Skeletal muscle satellite cell (primary cell): ENCODE measurements around the gene RPL37A.

Experiments
- H3K27me3 ChIP-seq: 2 replicates; pipeline ENCODE4 v1.7.0; 2013; ENCODE audit warnings: low read length; ENCODE audit not compliant: control insufficient read depth, insufficient read depth
- H3K36me3 ChIP-seq: 2 replicates; pipeline ENCODE4 v1.7.0; 2013; ENCODE audit warnings: mild to moderate bottlenecking, control low read depth, low read length; ENCODE audit not compliant: insufficient read depth
- H3K4me1 ChIP-seq: 2 replicates; pipeline ENCODE4 v1.7.0; 2013; ENCODE audit warnings: low read length; ENCODE audit not compliant: control insufficient read depth, insufficient read depth
- H3K4me2 ChIP-seq: 2 replicates; pipeline ENCODE4 v1.7.0; 2013; ENCODE audit warnings: mild to moderate bottlenecking, low read length
- H3K4me3 ChIP-seq: 2 replicates; pipeline ENCODE4 v1.7.0; 2013; ENCODE audit warnings: low read length
- H3K9ac ChIP-seq: 2 replicates; pipeline ENCODE4 v1.7.0; 2013; ENCODE audit warnings: mild to moderate bottlenecking, low read depth, low read length, moderate library complexity
- H3K9me3 ChIP-seq: replicated peaks from 2 replicates; pipeline ENCODE4 v1.7.0; 2013; ENCODE audit warnings: mild to moderate bottlenecking, control low read depth, low read length

The RPL37A gene

DNA sequence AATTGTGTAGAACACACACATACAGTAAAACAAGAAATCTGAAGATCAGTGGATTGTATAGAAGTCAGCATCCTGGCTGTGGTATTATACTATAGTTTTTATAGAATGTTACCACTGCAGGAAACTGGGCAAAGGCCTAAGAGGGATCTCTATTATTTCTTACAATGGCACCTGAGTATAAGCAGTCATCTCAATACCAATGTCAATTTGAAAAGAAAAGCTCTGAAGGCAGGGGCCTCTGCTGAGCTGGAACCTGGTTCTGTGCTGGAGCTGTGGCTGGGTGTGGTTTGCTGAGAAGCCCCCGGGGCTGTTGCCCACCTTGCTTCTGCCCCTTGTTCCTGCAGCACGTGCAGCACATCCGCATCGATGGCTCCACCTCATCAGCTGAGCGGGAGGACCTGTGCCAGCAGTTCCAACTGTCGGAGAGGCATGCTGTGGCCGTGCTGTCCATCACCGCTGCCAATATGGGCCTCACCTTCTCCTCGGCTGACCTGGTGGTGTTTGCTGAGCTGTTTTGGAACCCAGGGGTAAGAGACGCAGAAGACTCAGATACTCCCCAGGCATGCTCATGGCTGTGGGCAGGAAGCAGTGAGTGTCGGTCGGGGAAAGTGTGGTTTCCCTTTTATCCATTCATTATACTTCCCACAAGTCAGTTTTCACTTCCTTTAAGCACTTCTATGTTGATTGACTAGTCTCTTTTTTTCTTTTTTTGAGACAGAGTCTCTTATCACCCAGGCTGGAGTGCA, 23.5 kb upstream of the RPL37A start:
- H3K4me3 ChIP-seq: no peak overlapping the region
- H3K9me3 ChIP-seq: no peaks in the 10 kb centered on the region
- no peak overlapping the region for H3K9ac ChIP-seq
- peaks cover 13% of the 10 kb centered on the region for H3K4me1 ChIP-seq
- H3K36me3 ChIP-seq: peaks cover 21% of the 10 kb centered on the region
- no peak overlapping the region for H3K4me2 ChIP-seq
- H3K27me3 ChIP-seq: no peaks in the 10 kb centered on the region

- peaks cover 25% of the 10 kb centered on the region for H3K36me3 ChIP-seq
Observed at GRCh38 chr2:216475767-216476166, 22.9 kb upstream of the RPL37A start.

DNA sequence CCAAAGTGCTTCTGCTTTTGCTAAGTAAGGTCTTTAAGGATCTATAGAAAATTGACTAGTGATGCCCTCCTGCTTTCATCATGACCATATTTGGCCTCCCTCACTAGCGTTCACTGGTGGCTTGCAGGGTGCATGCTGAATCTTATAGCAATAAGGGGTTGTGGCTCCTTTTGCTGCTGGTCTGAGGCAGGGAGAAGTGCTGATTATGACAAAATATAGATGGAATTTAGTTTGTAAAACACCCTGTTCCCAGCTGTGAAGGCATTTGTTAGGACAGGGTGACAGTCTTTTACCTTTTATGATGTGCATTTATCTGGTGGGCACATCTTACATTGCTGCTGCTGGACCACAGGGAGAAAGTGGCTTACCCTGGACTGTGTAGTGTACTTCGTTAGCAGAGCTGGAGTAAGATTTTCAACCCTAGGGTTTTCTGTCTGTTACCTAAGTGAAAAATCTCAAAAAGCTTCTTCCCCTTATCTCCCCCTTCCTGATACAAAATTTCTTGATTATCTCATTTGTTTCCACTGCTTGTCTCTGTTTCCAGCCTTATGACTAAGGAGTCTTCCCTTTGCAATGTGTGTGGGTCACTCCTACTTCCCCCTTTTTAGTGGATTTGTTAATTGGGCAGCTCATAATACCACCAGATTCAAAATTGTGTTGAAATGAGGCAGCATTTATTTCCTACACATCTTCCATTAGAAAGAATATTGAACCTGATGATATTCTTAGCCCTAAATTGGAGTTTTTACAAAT, 21.2 kb upstream of the RPL37A start:
- no peaks in the 10 kb centered on the region for H3K27me3 ChIP-seq
- no peak overlapping the region for H3K9ac ChIP-seq
- H3K36me3 ChIP-seq: peaks cover 22% of the 10 kb centered on the region
- H3K4me2 ChIP-seq: no peak overlapping the region
- no peak overlapping the region for H3K4me3 ChIP-seq
- H3K9me3 ChIP-seq: no peaks in the 10 kb centered on the region
- peaks cover 13% of the 10 kb centered on the region for H3K4me1 ChIP-seq

More at GRCh38 chr2:216475767-216476166, 22.9 kb upstream of the RPL37A start:
- no peaks in the 10 kb centered on the region for H3K9me3 ChIP-seq
- H3K27me3 ChIP-seq: no peaks in the 10 kb centered on the region
- peaks cover 13% of the 10 kb centered on the region for H3K4me1 ChIP-seq
- H3K9ac ChIP-seq: no peak overlapping the region
- no peak overlapping the region for H3K4me3 ChIP-seq
- no peak overlapping the region for H3K4me2 ChIP-seq

GRCh38 chr2:216478151-216478550, 20.5 kb upstream of the RPL37A start:
- H3K4me2 ChIP-seq: no peak overlapping the region
- H3K9me3 ChIP-seq: no peaks in the 10 kb centered on the region
- no peaks in the 10 kb centered on the region for H3K27me3 ChIP-seq
- no peak overlapping the region for H3K4me3 ChIP-seq
- H3K9ac ChIP-seq: no peak overlapping the region
- H3K4me1 ChIP-seq: peaks cover 13% of the 10 kb centered on the region
- peaks cover 25% of the 10 kb centered on the region for H3K36me3 ChIP-seq

- peaks cover 25% of the 10 kb centered on the region for H3K36me3 ChIP-seq
- H3K27me3 ChIP-seq: no peaks in the 10 kb centered on the region
- no peaks in the 10 kb centered on the region for H3K9me3 ChIP-seq
- H3K4me3 ChIP-seq: no peak overlapping the region
- no peak overlapping the region for H3K4me2 ChIP-seq
- H3K9ac ChIP-seq: no peak overlapping the region
- peaks cover 13% of the 10 kb centered on the region for H3K4me1 ChIP-seq
Observed at GRCh38 chr2:216478791-216479190, 19.9 kb upstream of the RPL37A start.

GRCh38 chr2:216480221-216480620, 18.4 kb upstream of the RPL37A start:
- H3K36me3 ChIP-seq: peaks cover 25% of the 10 kb centered on the region
- no peak overlapping the region for H3K9ac ChIP-seq
- H3K27me3 ChIP-seq: no peaks in the 10 kb centered on the region
- peaks cover 13% of the 10 kb centered on the region for H3K4me1 ChIP-seq
- H3K4me3 ChIP-seq: no peak overlapping the region
- H3K4me2 ChIP-seq: no peak overlapping the region
- no peaks in the 10 kb centered on the region for H3K9me3 ChIP-seq

DNA sequence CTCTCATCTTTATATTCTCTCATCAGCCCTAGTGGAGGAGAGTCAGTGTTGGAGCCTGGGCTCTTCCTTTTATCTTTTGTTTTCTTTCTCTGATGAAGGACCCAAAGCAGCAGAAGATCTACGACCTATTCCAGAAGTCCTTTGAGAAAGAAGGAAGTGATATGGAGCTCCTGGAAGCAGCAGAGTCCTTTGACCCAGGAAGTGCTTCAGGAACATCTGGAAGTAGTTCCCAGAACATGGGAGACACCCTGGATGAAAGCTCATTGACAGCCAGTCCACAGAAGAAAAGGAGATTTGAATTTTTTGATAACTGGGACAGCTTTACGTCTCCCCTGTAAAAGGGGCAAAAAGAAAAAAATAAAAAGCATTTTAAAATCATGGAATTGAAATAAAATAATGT, 16.0 kb upstream of the RPL37A start:
- H3K4me3 ChIP-seq: no peak overlapping the region
- no peak overlapping the region for H3K4me2 ChIP-seq
- H3K27me3 ChIP-seq: no peaks in the 10 kb centered on the region
- H3K4me1 ChIP-seq: peaks cover 10% of the 10 kb centered on the region
- H3K9me3 ChIP-seq: no peaks in the 10 kb centered on the region
- peaks cover 18% of the 10 kb centered on the region for H3K36me3 ChIP-seq
- H3K9ac ChIP-seq: no peak overlapping the region

- no peaks in the 10 kb centered on the region for H3K9me3 ChIP-seq
- H3K36me3 ChIP-seq: peaks cover 12% of the 10 kb centered on the region
- no peak overlapping the region for H3K4me2 ChIP-seq
- H3K9ac ChIP-seq: no peak overlapping the region
- H3K4me3 ChIP-seq: no peak overlapping the region
- H3K4me1 ChIP-seq: peaks cover 8% of the 10 kb centered on the region
- H3K27me3 ChIP-seq: no peaks in the 10 kb centered on the region
Observed at GRCh38 chr2:216485237-216485636, 13.4 kb upstream of the RPL37A start.

GRCh38 chr2:216485745-216486144, 12.9 kb upstream of the RPL37A start:
- peaks cover 11% of the 10 kb centered on the region for H3K4me1 ChIP-seq
- H3K4me3 ChIP-seq: no peak overlapping the region
- no peaks in the 10 kb centered on the region for H3K9me3 ChIP-seq
- H3K4me2 ChIP-seq: no peak overlapping the region
- H3K36me3 ChIP-seq: peaks cover 7% of the 10 kb centered on the region
- H3K9ac ChIP-seq: no peak overlapping the region
- H3K27me3 ChIP-seq: no peaks in the 10 kb centered on the region

- Histone ChIP-seq H3K9me3 (no peaks in the 10 kb centered on the region), H3K9ac (no peak overlapping the region), H3K36me3 (peaks cover 7% of the 10 kb centered on the region), H3K27me3 (no peaks in the 10 kb centered on the region), H3K4me2 (no peak overlapping the region), H3K4me1 (peaks cover 11% of the 10 kb centered on the region), H3K4me3 (no peak overlapping the region)
Observed at GRCh38 chr2:216486271-216486670, 12.4 kb upstream of the RPL37A start.

DNA sequence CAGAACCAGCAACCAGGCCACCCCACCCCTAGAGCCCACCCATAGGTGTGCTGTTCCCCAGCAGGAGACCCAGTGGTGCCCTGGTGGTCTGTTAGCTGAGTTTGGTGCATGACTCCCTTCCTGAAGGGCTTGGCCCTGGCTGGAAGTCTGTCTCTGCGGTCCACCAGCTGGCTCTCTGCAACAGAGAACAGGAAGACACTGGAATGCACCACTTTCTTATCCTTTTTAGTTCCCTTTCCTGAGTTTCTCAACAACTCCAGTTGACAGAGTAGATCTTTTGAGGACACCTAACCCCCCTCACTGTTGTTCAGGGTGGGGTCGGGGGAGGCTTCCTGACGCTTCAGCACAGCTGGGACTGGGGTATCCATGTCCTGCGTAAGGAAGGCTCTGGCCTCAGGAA, 11.9 kb upstream of the RPL37A start:
- no peak overlapping the region for H3K9ac ChIP-seq
- peaks cover 12% of the 10 kb centered on the region for H3K4me1 ChIP-seq
- H3K36me3 ChIP-seq: peaks cover 7% of the 10 kb centered on the region
- no peaks in the 10 kb centered on the region for H3K27me3 ChIP-seq
- H3K9me3 ChIP-seq: no peaks in the 10 kb centered on the region
- H3K4me2 ChIP-seq: no peak overlapping the region
- no peak overlapping the region for H3K4me3 ChIP-seq

- H3K4me2 ChIP-seq: peak overlapping the region; percentile 43
- no peaks in the 10 kb centered on the region for H3K36me3 ChIP-seq
- H3K9ac ChIP-seq: no peak overlapping the region
- no peak overlapping the region for H3K4me3 ChIP-seq
- peaks cover 36% of the 10 kb centered on the region for H3K4me1 ChIP-seq
- H3K9me3 ChIP-seq: no peaks in the 10 kb centered on the region
- no peaks in the 10 kb centered on the region for H3K27me3 ChIP-seq
Observed at GRCh38 chr2:216490061-216490460, 8.6 kb upstream of the RPL37A start.
